ENCODE data around the gene TACC3.

TACC3 gene

GRCh38 chr4:1790005-1790404 is 68.7 kb downstream of the TACC3 start:
- H3K27me3 Mint-ChIP-seq, result peaks cover 17% of the 10 kb centered on the region
- no peak overlapping the region for H3K4me3 Mint-ChIP-seq
- H3K4me1 Mint-ChIP-seq, result no peaks in the 10 kb centered on the region
- H3K36me3 Mint-ChIP-seq, result no peaks in the 10 kb centered on the region
- no peak overlapping the region for H3K27ac Mint-ChIP-seq
- ATAC-seq, result no peak
- no peaks in the 10 kb centered on the region for H3K9me3 Mint-ChIP-seq

GRCh38 chr4:1792158-1792831 is 71.0 kb downstream of the TACC3 start:
- Mint-ChIP-seq H3K9me3 (no peaks in the 10 kb centered on the region), H3K27me3 (peaks cover 23% of the 10 kb centered on the region), H3K36me3 (no peaks in the 10 kb centered on the region), H3K4me3 (no peak overlapping the region), H3K4me1 (peaks cover 6% of the 10 kb centered on the region), H3K27ac (no peak overlapping the region)
- ATAC-seq, result no peak

DNA sequence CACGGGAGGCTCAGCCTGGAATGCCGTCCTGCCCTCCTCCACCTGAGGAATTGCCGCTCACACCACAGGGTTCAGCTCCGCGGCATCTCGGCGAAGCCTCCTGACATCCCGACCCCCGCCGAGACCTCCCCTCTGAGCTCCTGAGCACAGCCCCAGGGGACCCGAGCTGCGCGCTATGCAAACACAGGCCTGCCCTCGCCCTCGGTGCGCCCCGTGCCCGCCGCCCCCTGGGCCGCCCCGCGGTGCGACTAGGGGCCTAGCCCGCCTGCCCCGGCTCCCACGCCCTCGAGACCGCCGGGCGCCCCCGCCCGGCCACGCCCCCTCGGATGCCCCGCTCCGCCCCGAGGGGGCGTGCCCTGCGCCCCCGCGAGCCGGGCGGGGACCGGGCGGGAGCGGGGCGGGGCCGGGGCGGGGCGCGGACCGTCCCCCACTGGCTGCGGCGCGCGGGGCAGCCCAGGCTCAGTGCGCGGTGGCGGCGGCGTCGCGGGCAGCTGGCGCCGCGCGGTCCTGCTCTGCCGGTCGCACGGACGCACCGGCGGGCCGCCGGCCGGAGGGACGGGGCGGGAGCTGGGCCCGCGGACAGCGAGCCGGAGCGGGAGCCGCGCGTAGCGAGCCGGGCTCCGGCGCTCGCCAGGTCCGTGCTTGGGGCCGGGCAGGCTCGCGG is 71.6 kb downstream of the TACC3 start, which contains the start of gene FGFR3:
Gene FGFR3 (plus strand): TSS at position 462 of the 664 bp plus-strand sequence. CDS start 642 bp downstream, outside the sequence.
- Mint-ChIP-seq H3K27ac (no peak within 1 kb of the TSS), H3K4me1 (peaks cover 6% of the 10 kb centered on the region), H3K4me3 (no peak within 1 kb of the TSS), H3K36me3 (no peaks in the 10 kb centered on the region), H3K9me3 (no peaks in the 10 kb centered on the region), H3K27me3 (peaks cover 30% of the 10 kb centered on the region)
- peak; percentile 65 for ATAC-seq

- no peaks in the 10 kb centered on the region for H3K9me3 Mint-ChIP-seq
- H3K27me3 Mint-ChIP-seq, result peaks cover 35% of the 10 kb centered on the region
- peaks cover 6% of the 10 kb centered on the region for H3K4me1 Mint-ChIP-seq
- no peaks in the 10 kb centered on the region for H3K36me3 Mint-ChIP-seq
- no peak for ATAC-seq
- H3K4me3 Mint-ChIP-seq, result no peak overlapping the region
- no peak overlapping the region for H3K27ac Mint-ChIP-seq
Measured at GRCh38 chr4:1793496-1793840, 72.1 kb downstream of the TACC3 start.

DNA sequence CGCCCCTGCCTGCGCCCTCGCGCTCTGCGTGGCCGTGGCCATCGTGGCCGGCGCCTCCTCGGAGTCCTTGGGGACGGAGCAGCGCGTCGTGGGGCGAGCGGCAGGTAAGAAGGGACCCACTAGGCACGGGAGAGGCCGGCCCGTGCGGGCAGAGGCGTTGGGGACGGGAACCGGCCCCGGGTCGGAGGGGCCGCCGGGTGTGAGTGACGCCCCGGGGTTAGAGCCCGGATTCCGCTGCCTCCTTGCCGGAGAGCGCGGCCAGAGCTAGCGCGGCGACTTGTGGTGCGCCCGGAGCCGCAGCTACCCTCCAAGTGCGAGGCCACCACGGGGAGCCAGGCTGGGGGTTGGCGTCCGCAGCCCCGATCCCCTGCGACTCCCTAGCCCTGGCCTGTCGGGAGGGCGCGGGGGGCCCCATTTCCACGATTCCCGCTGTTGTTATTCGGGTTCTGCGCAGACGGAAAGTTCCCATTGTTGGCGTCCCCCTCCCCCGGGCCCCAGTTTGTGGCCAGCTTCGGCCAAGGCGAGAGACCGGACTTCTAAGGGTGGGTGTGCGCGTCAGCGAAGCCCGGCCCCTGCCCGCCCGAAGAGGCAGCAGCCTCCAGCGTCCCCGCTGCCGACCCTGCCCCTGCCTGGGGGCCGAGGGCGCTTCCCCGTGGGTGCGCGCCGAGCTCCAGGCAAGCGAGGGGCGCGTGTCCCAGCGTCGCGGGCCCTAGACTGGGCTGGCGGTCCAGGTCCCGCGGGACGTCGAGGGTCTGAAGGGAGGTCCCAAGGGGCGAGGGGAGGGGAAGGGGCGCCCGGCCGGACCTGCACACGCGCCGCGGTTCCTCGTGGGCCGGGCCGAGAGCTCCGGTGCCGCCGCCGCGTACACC is 72.9 kb downstream of the TACC3 start:
- Mint-ChIP-seq H3K4me3 (no peak overlapping the region), H3K27ac (no peak overlapping the region), H3K4me1 (peaks cover 6% of the 10 kb centered on the region)

More for the DNA sequence above, 72.9 kb downstream of the TACC3 start:
- ATAC-seq, result no peak
- Mint-ChIP-seq H3K27me3 (peaks cover 42% of the 10 kb centered on the region), H3K9me3 (no peaks in the 10 kb centered on the region), H3K36me3 (no peaks in the 10 kb centered on the region)

Data from stimulated activated memory B cell treated with anti-CD40 and anti-IgM and Interleukin-4, amounts not matched to agents 10 μg/mL and 1 μg/mL and 100 μg/mL, for 72 hours (primary cell).